ENCODE data around the gene PINLYP. TPM values are rescaled to one million over a fixed set of nuclear protein-coding genes. Genes with fewer than 3 reads are reported as not detected.
A peak's percentile ranks its signal among the peaks of the same experiment; 100 is the strongest.

PINLYP gene
- polyA plus RNA-seq, 3 donors, result 0.83 to 1.3 (median 0.93) TPM

GRCh38 chr19:43610493-43610892 lies 34.9 kb downstream of the PINLYP start:
- peaks cover 6 to 11% of the 10 kb centered on the region in 2 donors for H3K4me1 ChIP-seq (ENCODE audit: control insufficient read depth in 1 of 2, insufficient read depth in 2 of 2, low read length in 2 of 2)
- peak overlapping the region in 1 of 7 donors; percentile 28 for H3K27ac Mint-ChIP-seq
- H3K9me3 Mint-ChIP-seq, result peaks cover 0 to 6% (median 0%) of the 10 kb centered on the region in 7 donors
- no peaks in the 10 kb centered on the region for H4K20me1 ChIP-seq (ENCODE audit: insufficient read depth, low read length)
- no peak overlapping the region for H3K27ac ChIP-seq (ENCODE audit: low read depth in 1 of 2, low read length in 2 of 2)
- H3K36me3 ChIP-seq (replicated peaks in 1 of 2; ENCODE audit: control insufficient read depth in 1 of 2, insufficient read depth in 2 of 2, low read length in 2 of 2), result no peaks in the 10 kb centered on the region
- 73% methylated on average over 1 of the region's 3 CpGs for WGBS (ENCODE audit: insufficient coverage)
- TF ChIP-seq CTCF (IDR thresholded peaks at IDR 0.05), result no peak
- no peaks in the 10 kb centered on the region for H3K9me3 ChIP-seq (replicated peaks in 1 of 2; ENCODE audit: control insufficient read depth in 1 of 2, insufficient read depth in 1 of 2, low read length in 2 of 2)
- H3K36me3 Mint-ChIP-seq, result peaks cover 34 to 36% of the 10 kb centered on the region in 2 donors
- peaks cover 0 to 5% (median 0%) of the 10 kb centered on the region in 3 donors for H3K27me3 Mint-ChIP-seq (ENCODE audit: low read depth in 3 of 3)
- no peak overlapping the region for H3K9ac ChIP-seq (ENCODE audit: insufficient read depth, low read length, poor library complexity, severe bottlenecking)
- no peak overlapping the region for H2AFZ ChIP-seq (ENCODE audit: insufficient read depth, low read depth, low read length, poor library complexity, severe bottlenecking)
- DNase-seq, result no peak
- H3K79me2 ChIP-seq (ENCODE audit: insufficient read depth, low read length), result no peaks in the 10 kb centered on the region
- H3K4me3 Mint-ChIP-seq, result no peak overlapping the region
- no peaks in the 10 kb centered on the region for H3K27me3 ChIP-seq (ENCODE audit: control insufficient read depth in 2 of 2, insufficient read depth in 2 of 2, low read length in 2 of 2)
- no peak overlapping the region for H3K4me2 ChIP-seq (replicated peaks; ENCODE audit: extremely low read depth, low read length, poor library complexity, severe bottlenecking)
- intact Hi-C loops (cut with micrococcal nuclease), result no loop called here
- H3K4me1 Mint-ChIP-seq, result peaks cover 9% of the 10 kb centered on the region
- H3K4me3 ChIP-seq (replicated peaks in 1 of 3; ENCODE audit: low read depth in 2 of 3, low read length in 3 of 3), result no peak overlapping the region

- peaks cover 34 to 35% of the 10 kb centered on the region in 2 donors for H3K36me3 Mint-ChIP-seq
Measured at GRCh38 chr19:43611788-43612187, 36.2 kb downstream of the PINLYP start, which contains the start of gene SRRM5. SRRM5 (plus strand) TSS chr19:43612088; CDS start chr19:43612122, 34 bp downstream.

More at GRCh38 chr19:43611788-43612187, 36.2 kb downstream of the PINLYP start, which contains the start of gene SRRM5:
- Mint-ChIP-seq H3K9me3 (peaks cover 0 to 6% (median 0%) of the 10 kb centered on the region in 7 donors), H3K27ac (no peak within 1 kb of the TSS), H3K4me3 (no peak within 1 kb of the TSS), H3K27me3 (ENCODE audit: low read depth in 3 of 3) (peaks cover 0 to 5% (median 0%) of the 10 kb centered on the region in 3 donors), H3K4me1 (peaks cover 9% of the 10 kb centered on the region)
- Histone ChIP-seq H3K27me3 (ENCODE audit: control insufficient read depth in 2 of 2, insufficient read depth in 2 of 2, low read length in 2 of 2) (no peaks in the 10 kb centered on the region), H3K9ac (ENCODE audit: insufficient read depth, low read length, poor library complexity, severe bottlenecking) (no peak within 1 kb of the TSS), H3K36me3 (replicated peaks in 1 of 2; ENCODE audit: control insufficient read depth in 1 of 2, insufficient read depth in 2 of 2, low read length in 2 of 2) (no peaks in the 10 kb centered on the region), H3K4me1 (ENCODE audit: control insufficient read depth in 1 of 2, insufficient read depth in 2 of 2, low read length in 2 of 2) (peaks cover 6 to 11% of the 10 kb centered on the region in 2 donors), H3K27ac (ENCODE audit: low read depth in 1 of 2, low read length in 2 of 2) (no peak within 1 kb of the TSS), H4K20me1 (ENCODE audit: insufficient read depth, low read length) (no peaks in the 10 kb centered on the region), H3K4me3 (replicated peaks in 1 of 3; ENCODE audit: low read depth in 2 of 3, low read length in 3 of 3) (no peak within 1 kb of the TSS), H3K4me2 (replicated peaks; ENCODE audit: extremely low read depth, low read length, poor library complexity, severe bottlenecking) (no peak within 1 kb of the TSS), H3K9me3 (replicated peaks in 1 of 2; ENCODE audit: control insufficient read depth in 1 of 2, insufficient read depth in 1 of 2, low read length in 2 of 2) (no peaks in the 10 kb centered on the region), H3K79me2 (ENCODE audit: insufficient read depth, low read length) (no peaks in the 10 kb centered on the region), H2AFZ (ENCODE audit: insufficient read depth, low read depth, low read length, poor library complexity, severe bottlenecking) (no peak within 1 kb of the TSS)
- no peak for TF ChIP-seq CTCF (IDR thresholded peaks at IDR 0.05)
- intact Hi-C loops (cut with micrococcal nuclease), result no loop called here
- no peak for DNase-seq
- WGBS (ENCODE audit: insufficient coverage), result 100% methylated on average over 3 of the region's 3 CpGs

All from CD14-positive monocyte (primary cell).